ENCODE results near the gene CDC25B. TPM values are rescaled to one million over a fixed set of nuclear protein-coding genes. Genes with fewer than 3 reads are reported as not detected.

The CDC25B gene
- total and polyA plus RNA-seq, 2 donors (not counting 3 experiments of a cell fraction or from before 2014, with no cell fraction given) = 46.7 to 76.5 TPM

GRCh38 chr20:3753501-3754275, 42.4 kb upstream of the CDC25B start:
- intact Hi-C loops (cut with micrococcal nuclease) (loop anchor here (1.0 to 5.0 kb wide), 5 partner anchors 15 to 102 kb away; partner anchors contain the start of gene SPEF1), dilution Hi-C loops (cut with MboI; ENCODE audit: extremely low pct_ligation_motif_present, low sequenced_read_pairs) (no loop called here)
- peaks cover 0 to 12% of the 10 kb centered on the region in 2 experiments for H3K36me3 ChIP-seq (ENCODE audit: control insufficient read depth in 2 of 2, extremely low read depth in 1 of 2, insufficient read depth in 2 of 2, low read length in 2 of 2)
- no peak overlapping the region for H3K9ac ChIP-seq (replicated peaks; ENCODE audit: extremely low read depth, insufficient read depth, low read length)
- TSS peak; percentile 88 for BruUV-seq (replicated peaks)
- H3K9me1 ChIP-seq (replicated peaks; ENCODE audit: control insufficient read depth, extremely low read depth, insufficient read depth, low read length) = no peaks in the 10 kb centered on the region
- TF ChIP-seq POLR2A (IDR thresholded peaks at IDR 0.05; ENCODE audit: low read depth, low read length) (no peak), FOS (IDR thresholded peaks at IDR 0.05; ENCODE audit: borderline replicate concordance, insufficient read depth, low read length) (no peak), EZH2 (IDR thresholded peaks at IDR 0.05; ENCODE audit: borderline replicate concordance, low read depth, low read length, severe bottlenecking) (no peak), MAX (IDR thresholded peaks at IDR 0.05; ENCODE audit: insufficient read depth, insufficient read length) (no peak), GATA2 (IDR thresholded peaks at IDR 0.05; ENCODE audit: insufficient read depth, insufficient read length, low read depth, low read length) (no peak), MYC (IDR thresholded peaks at IDR 0.05; ENCODE audit: low read depth, low read length) (no peak), CTCF (IDR thresholded peaks at IDR 0.05; ENCODE audit: extremely low read depth in 1 of 2, insufficient read depth in 1 of 2, low read depth in 1 of 2, low read length in 2 of 2) (no peak), JUN (IDR thresholded peaks at IDR 0.05; ENCODE audit: borderline replicate concordance, insufficient read depth, insufficient read length, low read depth) (no peak), POLR2AphosphoS5 (IDR thresholded peaks at IDR 0.05; ENCODE audit: insufficient read depth, low read depth, low read length) (no peak)
- no peak overlapping the region for H3K27ac ChIP-seq (ENCODE audit: insufficient read depth, low read depth, low read length)
- FAIRE-seq (no peak), DNase-seq (ENCODE audit: low read depth, low spot score) (no peak)
- H3K79me2 ChIP-seq (ENCODE audit: control insufficient read depth, insufficient read depth, low read length) = no peaks in the 10 kb centered on the region
- no peaks in the 10 kb centered on the region for H3K27me3 ChIP-seq (ENCODE audit: control insufficient read depth in 2 of 2, insufficient read depth in 2 of 2, low read length in 2 of 2)
- POLR2A ChIA-PET = no interaction called here
- H3K4me2 ChIP-seq (ENCODE audit: insufficient read depth, low read length) = no peak overlapping the region
- CTCF ChIA-PET = interaction anchor here (1.0 to 5.7 kb wide), 25 partner anchors 11 to 473 kb away, joined by 3 to 76 read pairs (median 7); partner anchors contain the start of genes ADISSP, AP5S1, CENPB and SPEF1
- H3K4me3 ChIP-seq (replicated peaks in 1 of 3; ENCODE audit: insufficient read depth in 1 of 3, low read depth in 1 of 3, low read length in 3 of 3) = no peak overlapping the region
- no peaks in the 10 kb centered on the region for H4K20me1 ChIP-seq (replicated peaks; ENCODE audit: control insufficient read depth, extremely low read depth, insufficient read depth, low read length)
- H3K4me1 ChIP-seq (ENCODE audit: control insufficient read depth, extremely low read depth, insufficient read depth, low read length) = no peaks in the 10 kb centered on the region
- no peaks in the 10 kb centered on the region for H3K9me3 ChIP-seq (replicated peaks; ENCODE audit: control insufficient read depth, insufficient read depth, low read length)
- no peak overlapping the region for H2AFZ ChIP-seq (ENCODE audit: low read depth, low read length)
